ENCODE data around the gene DYNLT5. TPM values are rescaled to one million over a fixed set of nuclear protein-coding genes. Genes with fewer than 3 reads are reported as not detected.

Gene DYNLT5
- polyA plus RNA-seq, 1 donor (not counting 4 experiments of a cell fraction or from before 2014, with no cell fraction given), result not detected

DNA sequence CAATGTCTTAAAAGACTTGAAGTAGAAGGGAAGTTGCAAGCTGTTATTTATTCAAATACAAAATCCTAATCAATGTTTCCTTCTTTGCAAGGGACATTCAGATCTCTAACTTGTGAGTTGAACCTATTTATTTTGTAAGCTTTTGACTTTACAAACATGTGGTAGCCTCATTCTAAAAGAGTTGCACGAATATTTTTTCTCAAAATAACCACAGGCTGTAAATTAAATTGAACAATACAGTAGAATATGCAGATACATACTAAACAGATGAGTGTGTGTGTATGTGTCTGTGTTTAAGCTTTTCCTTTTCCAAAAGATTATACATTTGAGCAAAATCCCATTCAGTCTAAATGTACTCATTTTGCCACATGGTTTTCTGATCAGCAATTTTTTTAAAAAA, 4.8 kb upstream of the DYNLT5 start:
- Histone ChIP-seq H3K9me3 (ENCODE audit: control insufficient read depth, low read depth, low read length) (no peaks in the 10 kb centered on the region), H3K27me3 (ENCODE audit: control insufficient read depth, extremely low read depth, insufficient read depth, low read length) (peaks cover 11% of the 10 kb centered on the region), H3K79me2 (ENCODE audit: control insufficient read depth, insufficient read depth, low read length) (no peaks in the 10 kb centered on the region), H3K4me2 (ENCODE audit: control insufficient read depth, extremely low read depth, insufficient read depth, low read depth, low read length) (no peak overlapping the region), H3K4me3 (ENCODE audit: control insufficient read depth in 2 of 3, extremely low read depth in 1 of 3, insufficient read depth in 2 of 3, low read depth in 1 of 3, low read length in 3 of 3) (no peak overlapping the region), H3K9ac (ENCODE audit: control insufficient read depth, extremely low read depth, insufficient read depth, low read length) (no peak overlapping the region), H4K20me1 (ENCODE audit: control insufficient read depth, extremely low read depth, insufficient read depth, low read length) (no peaks in the 10 kb centered on the region), H3K36me3 (ENCODE audit: control insufficient read depth in 2 of 2, extremely low read depth in 1 of 2, insufficient read depth in 2 of 2, low read length in 2 of 2) (no peaks in the 10 kb centered on the region), H2AFZ (ENCODE audit: control insufficient read depth, low read length) (no peak overlapping the region), H3K4me1 (ENCODE audit: control insufficient read depth, extremely low read depth, insufficient read depth, low read length) (peaks cover 5% of the 10 kb centered on the region), H3K9me1 (ENCODE audit: control insufficient read depth, extremely low read depth, insufficient read depth, low read length) (no peaks in the 10 kb centered on the region), H3K27ac (ENCODE audit: control insufficient read depth, insufficient read depth, low read length) (no peak overlapping the region)
- FAIRE-seq, result no peak
- DNase-seq (ENCODE audit: low read depth, low spot score), result no peak
- no peak for TF ChIP-seq CTCF (optimal IDR thresholded peaks at IDR 0.05 in 1 of 3, IDR thresholded peaks at IDR 0.05 in 1 of 3, conservative IDR thresholded peaks at IDR 0.05 in 1 of 3; ENCODE audit: extremely low read depth in 1 of 3, insufficient read depth in 2 of 3, low read length in 3 of 3)
- dilution Hi-C loops (cut with MboI; ENCODE audit: extremely low pct_ligation_motif_present, low sequenced_read_pairs), result no loop called here

GRCh38 chr1:66750577-66750976, 1.7 kb upstream of the DYNLT5 start:
- TF ChIP-seq EZH2 (IDR thresholded peaks at IDR 0.05; ENCODE audit: low read length), result no peak
- no peak overlapping the region for H2AFZ ChIP-seq (ENCODE audit: control insufficient read depth, low read length)
- peaks cover 17% of the 10 kb centered on the region for H3K27me3 ChIP-seq (ENCODE audit: control insufficient read depth, extremely low read depth, insufficient read depth, low read length)
- no peak overlapping the region for H3K4me3 ChIP-seq (ENCODE audit: control insufficient read depth in 2 of 3, extremely low read depth in 1 of 3, insufficient read depth in 2 of 3, low read depth in 1 of 3, low read length in 3 of 3)
- H3K27ac ChIP-seq (ENCODE audit: control insufficient read depth, insufficient read depth, low read length), result no peak overlapping the region
- H3K4me1 ChIP-seq (ENCODE audit: control insufficient read depth, extremely low read depth, insufficient read depth, low read length), result peaks cover 5% of the 10 kb centered on the region
- H3K36me3 ChIP-seq (ENCODE audit: control insufficient read depth in 2 of 2, extremely low read depth in 1 of 2, insufficient read depth in 2 of 2, low read length in 2 of 2), result no peaks in the 10 kb centered on the region
- FAIRE-seq, result no peak
- no peaks in the 10 kb centered on the region for H4K20me1 ChIP-seq (ENCODE audit: control insufficient read depth, extremely low read depth, insufficient read depth, low read length)
- H3K9me1 ChIP-seq (ENCODE audit: control insufficient read depth, extremely low read depth, insufficient read depth, low read length), result no peaks in the 10 kb centered on the region
- H3K9ac ChIP-seq (ENCODE audit: control insufficient read depth, extremely low read depth, insufficient read depth, low read length), result no peak overlapping the region
- H3K79me2 ChIP-seq (ENCODE audit: control insufficient read depth, insufficient read depth, low read length), result no peaks in the 10 kb centered on the region
- dilution Hi-C loops (cut with MboI; ENCODE audit: extremely low pct_ligation_motif_present, low sequenced_read_pairs), result no loop called here
- no peaks in the 10 kb centered on the region for H3K9me3 ChIP-seq (ENCODE audit: control insufficient read depth, low read depth, low read length)
- no peak for DNase-seq (ENCODE audit: low read depth, low spot score)
- no peak overlapping the region for H3K4me2 ChIP-seq (ENCODE audit: control insufficient read depth, extremely low read depth, insufficient read depth, low read depth, low read length)

DNA sequence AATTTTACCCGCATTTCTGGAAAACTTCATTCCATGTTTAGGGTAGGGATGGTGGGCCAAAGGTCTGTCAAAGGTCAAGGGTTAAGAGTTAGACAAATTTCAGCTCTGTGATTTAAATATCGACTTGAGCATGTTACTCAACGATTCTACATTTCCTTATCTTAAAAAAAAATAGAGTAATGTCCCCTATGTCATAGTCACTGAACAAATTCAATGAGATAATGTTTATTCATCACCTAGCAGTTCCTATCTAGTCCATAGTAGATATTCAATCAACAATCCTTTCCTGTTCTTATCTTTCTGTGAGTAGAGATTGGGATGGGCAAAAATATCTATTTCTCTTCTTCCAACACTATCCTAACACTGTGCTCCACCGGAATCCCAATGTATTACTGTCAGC, 1.1 kb upstream of the DYNLT5 start:
- no peak overlapping the region for H3K4me3 ChIP-seq (ENCODE audit: control insufficient read depth in 2 of 3, extremely low read depth in 1 of 3, insufficient read depth in 2 of 3, low read depth in 1 of 3, low read length in 3 of 3)
- no peaks in the 10 kb centered on the region for H3K36me3 ChIP-seq (ENCODE audit: control insufficient read depth in 2 of 2, extremely low read depth in 1 of 2, insufficient read depth in 2 of 2, low read length in 2 of 2)
- FAIRE-seq, result no peak

More for the DNA sequence above, 1.1 kb upstream of the DYNLT5 start:
- Histone ChIP-seq H3K27me3 (ENCODE audit: control insufficient read depth, extremely low read depth, insufficient read depth, low read length) (peaks cover 17% of the 10 kb centered on the region), H3K9me3 (ENCODE audit: control insufficient read depth, low read depth, low read length) (no peaks in the 10 kb centered on the region), H3K27ac (ENCODE audit: control insufficient read depth, insufficient read depth, low read length) (no peak overlapping the region), H3K4me1 (ENCODE audit: control insufficient read depth, extremely low read depth, insufficient read depth, low read length) (peaks cover 5% of the 10 kb centered on the region), H3K9ac (ENCODE audit: control insufficient read depth, extremely low read depth, insufficient read depth, low read length) (no peak overlapping the region), H4K20me1 (ENCODE audit: control insufficient read depth, extremely low read depth, insufficient read depth, low read length) (no peaks in the 10 kb centered on the region), H3K9me1 (ENCODE audit: control insufficient read depth, extremely low read depth, insufficient read depth, low read length) (no peaks in the 10 kb centered on the region), H2AFZ (ENCODE audit: control insufficient read depth, low read length) (no peak overlapping the region), H3K79me2 (ENCODE audit: control insufficient read depth, insufficient read depth, low read length) (no peaks in the 10 kb centered on the region), H3K4me2 (ENCODE audit: control insufficient read depth, extremely low read depth, insufficient read depth, low read depth, low read length) (no peak overlapping the region)
- dilution Hi-C loops (cut with MboI; ENCODE audit: extremely low pct_ligation_motif_present, low sequenced_read_pairs), result no loop called here
- no peak for TF ChIP-seq EZH2 (IDR thresholded peaks at IDR 0.05; ENCODE audit: low read length)
- no peak for TF ChIP-seq CTCF (optimal IDR thresholded peaks at IDR 0.05 in 1 of 3, IDR thresholded peaks at IDR 0.05 in 1 of 3, conservative IDR thresholded peaks at IDR 0.05 in 1 of 3; ENCODE audit: extremely low read depth in 1 of 3, insufficient read depth in 2 of 3, low read length in 3 of 3)
- DNase-seq (ENCODE audit: low read depth, low spot score), result no peak

Measured in keratinocyte (primary cell).